WTC11 (cell line): ENCODE measurements around the gene PSMD5. TPM values are rescaled to one million over a fixed set of nuclear protein-coding genes. Genes with fewer than 3 reads are reported as not detected.

Source experiments
- AFF4 ChIP-seq: sonication (generic); formaldehyde crosslinking; IDR thresholded peaks from 2 replicates; pipeline ENCODE4 v1.8.1; 2023; ENCODE audit warnings: mild to moderate bottlenecking, missing genetic modification reagents, borderline replicate concordance
- AR ChIP-seq: fragments of 250-450 bp; sonication (Bioruptor Pico); IDR thresholded peaks from 2 replicates; pipeline ENCODE4 v1.9.0; 2021; ENCODE audit warnings: mild to moderate bottlenecking
- ARID4B ChIP-seq: sonication (generic); formaldehyde crosslinking; IDR thresholded peaks from 2 replicates; pipeline ENCODE4 v1.8.0; 2023; ENCODE audit warnings: missing genetic modification reagents, mild to moderate bottlenecking, borderline replicate concordance
- ATF1 ChIP-seq: sonication (generic); formaldehyde crosslinking; IDR thresholded peaks from 2 replicates; pipeline ENCODE4 v1.8.1; 2023; ENCODE audit warnings: mild to moderate bottlenecking, moderate library complexity, missing genetic modification reagents
- CREM ChIP-seq: sonication (generic); formaldehyde crosslinking; IDR thresholded peaks from 2 replicates; pipeline ENCODE4 v1.8.1; 2022; ENCODE audit warnings: mild to moderate bottlenecking, missing genetic modification reagents, moderate library complexity
- ELF4 ChIP-seq: sonication (generic); formaldehyde crosslinking; IDR thresholded peaks from 2 replicates; pipeline ENCODE4 v1.8.1; 2022; ENCODE audit warnings: low read depth, mild to moderate bottlenecking, moderate library complexity, missing genetic modification reagents
- ESRRA ChIP-seq: sonication (generic); formaldehyde crosslinking; IDR thresholded peaks from 2 replicates; pipeline ENCODE4 v1.8.1; 2022; ENCODE audit warnings: mild to moderate bottlenecking, missing genetic modification reagents, borderline replicate concordance
- ETV6 ChIP-seq: sonication (generic); formaldehyde crosslinking; IDR thresholded peaks from 2 replicates; pipeline ENCODE4 v1.8.1; 2022; ENCODE audit warnings: mild to moderate bottlenecking, missing genetic modification reagents
- FOXJ3 ChIP-seq: sonication (generic); formaldehyde crosslinking; IDR thresholded peaks from 2 replicates; pipeline ENCODE4 v1.9.0; 2021; ENCODE audit warnings: missing genetic modification reagents, mild to moderate bottlenecking, borderline replicate concordance
- FOXP1 ChIP-seq: sonication (generic); formaldehyde crosslinking; IDR thresholded peaks from 2 replicates; pipeline ENCODE4 v1.8.0; 2022; ENCODE audit warnings: missing genetic modification reagents, mild to moderate bottlenecking, moderate library complexity, borderline replicate concordance
- GABPB1 ChIP-seq: sonication (generic); formaldehyde crosslinking; IDR thresholded peaks from 2 replicates; pipeline ENCODE4 v1.8.1; 2023; ENCODE audit warnings: mild to moderate bottlenecking, missing genetic modification reagents
- NFATC4 ChIP-seq: fragments of 250-450 bp; sonication (Bioruptor Pico); IDR thresholded peaks from 2 replicates; pipeline ENCODE4 v1.9.0; 2021; ENCODE audit warnings: mild to moderate bottlenecking
- NR2C2 ChIP-seq: sonication (generic); formaldehyde crosslinking; IDR thresholded peaks from 2 replicates; pipeline ENCODE4 v1.8.0; 2022; ENCODE audit warnings: mild to moderate bottlenecking, missing genetic modification reagents
- OVOL2 ChIP-seq: fragments of 250-450 bp; sonication (Bioruptor Pico); IDR thresholded peaks from 2 replicates; pipeline ENCODE4 v1.9.0; 2021; ENCODE audit warnings: mild to moderate bottlenecking, borderline replicate concordance
- PREB ChIP-seq: sonication (generic); formaldehyde crosslinking; IDR thresholded peaks from 2 replicates; pipeline ENCODE4 v1.8.1; 2022; ENCODE audit warnings: mild to moderate bottlenecking, missing genetic modification reagents, moderate library complexity, borderline replicate concordance
- STAT6 ChIP-seq: sonication (generic); formaldehyde crosslinking; conservative IDR thresholded peaks from 2 replicates; pipeline ENCODE4 v1.8.1; 2023; ENCODE audit warnings: mild to moderate bottlenecking, low read depth, missing genetic modification reagents, moderate library complexity
- TCF7 ChIP-seq: sonication (generic); formaldehyde crosslinking; IDR thresholded peaks from 2 replicates; pipeline ENCODE4 v1.8.0; 2022; ENCODE audit warnings: mild to moderate bottlenecking, low read depth, missing genetic modification reagents, moderate library complexity
- TEAD4 ChIP-seq: sonication (generic); formaldehyde crosslinking; IDR thresholded peaks from 2 replicates; pipeline ENCODE4 v1.8.0; 2022; ENCODE audit warnings: mild to moderate bottlenecking, missing genetic modification reagents
- TP53 ChIP-seq: sonication (generic); formaldehyde crosslinking; IDR thresholded peaks from 2 replicates; pipeline ENCODE4 v1.8.1; 2023; ENCODE audit warnings: mild to moderate bottlenecking, missing genetic modification reagents
- USF2 ChIP-seq: sonication (generic); formaldehyde crosslinking; IDR thresholded peaks from 2 replicates; pipeline ENCODE4 v1.8.1; 2023; ENCODE audit warnings: mild to moderate bottlenecking, missing genetic modification reagents, moderate library complexity
- ZNF121 ChIP-seq: sonication (generic); formaldehyde crosslinking; IDR thresholded peaks from 2 replicates; pipeline ENCODE4 v1.8.0; 2023; ENCODE audit warnings: missing genetic modification reagents
- ZNF416 ChIP-seq: fragments of 250-450 bp; sonication (Bioruptor Pico); IDR thresholded peaks from 2 replicates; pipeline ENCODE4 v1.9.0; 2021; ENCODE audit warnings: mild to moderate bottlenecking, inconsistent platforms
- ZNF423 ChIP-seq: fragments of 250-450 bp; sonication (Bioruptor Pico); IDR thresholded peaks from 2 replicates; pipeline ENCODE4 v2.1.2; 2022; ENCODE audit warnings: mild to moderate bottlenecking, moderate library complexity
- total RNA-seq: library from RNA; stranded (reverse); gene quantifications from 3 replicates; pipeline ENCODE4 v1.2.3, GENCODE V29; 2021

The PSMD5 gene
- total RNA-seq, 1 experiment from 2014 or later: 61.1 TPM

- TF ChIP-seq ARID4B: peak; percentile 92
- TF ChIP-seq GABPB1 (CRISPR knock-in tag): peak; percentile 60
- peak; percentile 92 for TF ChIP-seq FOXP1
- TF ChIP-seq CREM (CRISPR knock-in tag): peak; percentile 90
- peak; percentile 68 for TF ChIP-seq ZNF121 (CRISPR knock-in tag)
- no peak for TF ChIP-seq USF2 (CRISPR knock-in tag)
- peak; percentile 72 for TF ChIP-seq ETV6 (CRISPR knock-in tag)
- TF ChIP-seq AR (CRISPR knock-in tag): no peak
- no peak; the same call in 1 of the 2 replicates for TF ChIP-seq OVOL2 (CRISPR knock-in tag)
- TF ChIP-seq NR2C2: no peak
- no peak for TF ChIP-seq PREB (CRISPR knock-in tag)
- no peak for TF ChIP-seq TP53 (CRISPR knock-in tag)
- no peak for TF ChIP-seq ZNF416 (CRISPR knock-in tag)
- TF ChIP-seq STAT6 (CRISPR knock-in tag): no peak
- no peak for TF ChIP-seq ELF4
- TF ChIP-seq TCF7 (CRISPR knock-in tag): 0 out of 2 replicates have a peak, but pooled peaks have one; percentile 45
- 0 out of 2 replicates have a peak, but pooled peaks have one; percentile 36 for TF ChIP-seq ATF1 (CRISPR knock-in tag)
- no peak for TF ChIP-seq AFF4 (CRISPR knock-in tag)
- no peak; the same call in 1 of the 2 replicates for TF ChIP-seq TEAD4
- no peak; the same call in 1 of the 2 replicates for TF ChIP-seq ESRRA
- TF ChIP-seq ZNF423 (CRISPR knock-in tag): no peak
- TF ChIP-seq NFATC4: no peak
- no peak for TF ChIP-seq FOXJ3 (CRISPR knock-in tag)
Observed at GRCh38 chr9:120842685-120843485, at the start of gene PSMD5 (continued).
